ENCODE data around the gene TRAF7.
"Not testable (repeated sequence)": the region's sequence is repeated elsewhere in the genome, so short reads cannot be mapped to it uniquely, and the experiment has no call there.

TRAF7 gene

GRCh38 chr16:2122429-2122828 lies 33.2 kb upstream of the TRAF7 start:
- DNase-seq (ENCODE audit: low read depth, low spot score): no peak

GRCh38 chr16:2122934-2123683 lies 32.5 kb upstream of the TRAF7 start:
- not testable (repeated sequence) for DNase-seq (ENCODE audit: low read depth, low spot score)

- DNase-seq (ENCODE audit: low read depth, low spot score): peak; percentile 39
Observed at GRCh38 chr16:2123706-2124376, 31.7 kb upstream of the TRAF7 start.

- DNase-seq (ENCODE audit: low read depth, low spot score): not testable (repeated sequence)
Observed at GRCh38 chr16:2124377-2124693, 31.2 kb upstream of the TRAF7 start.

GRCh38 chr16:2124694-2125444 lies 30.7 kb upstream of the TRAF7 start:
- DNase-seq (ENCODE audit: low read depth, low spot score): peak; percentile 79

GRCh38 chr16:2125609-2126008 lies 30.0 kb upstream of the TRAF7 start:
- not testable (repeated sequence) for DNase-seq (ENCODE audit: low read depth, low spot score)

GRCh38 chr16:2126161-2126743 lies 29.3 kb upstream of the TRAF7 start:
- peak; percentile 70 for DNase-seq (ENCODE audit: low read depth, low spot score)

- not testable (repeated sequence) for DNase-seq (ENCODE audit: low read depth, low spot score)
Observed at GRCh38 chr16:2126928-2127556, 28.5 kb upstream of the TRAF7 start.

- DNase-seq (ENCODE audit: low read depth, low spot score): peak; percentile 48
Observed at GRCh38 chr16:2127630-2128280, 27.8 kb upstream of the TRAF7 start.

GRCh38 chr16:2129251-2129650 lies 26.3 kb upstream of the TRAF7 start:
- not testable (repeated sequence) for DNase-seq (ENCODE audit: low read depth, low spot score)

GRCh38 chr16:2129890-2130447 lies 25.6 kb upstream of the TRAF7 start:
- not testable (repeated sequence) for DNase-seq (ENCODE audit: low read depth, low spot score)

GRCh38 chr16:2133797-2134196 lies 21.8 kb upstream of the TRAF7 start:
- DNase-seq (ENCODE audit: low read depth, low spot score): not testable (repeated sequence)

- peak; percentile 41 for DNase-seq (ENCODE audit: low read depth, low spot score)
Observed at GRCh38 chr16:2135071-2135470, 20.5 kb upstream of the TRAF7 start.

- peak; percentile 98 for DNase-seq (ENCODE audit: low read depth, low spot score)
Observed at GRCh38 chr16:2135770-2136490, 19.7 kb upstream of the TRAF7 start, which contains the start of gene PKD1. Gene PKD1 (minus strand): TSS chr16:2135898. CDS start chr16:2135689, 209 bp downstream.

GRCh38 chr16:2142942-2143877 lies 12.4 kb upstream of the TRAF7 start:
- DNase-seq (ENCODE audit: low read depth, low spot score): no peak

- DNase-seq (ENCODE audit: low read depth, low spot score): no peak
Observed at GRCh38 chr16:2143878-2144485, 11.6 kb upstream of the TRAF7 start.

- DNase-seq (ENCODE audit: low read depth, low spot score): no peak
Observed at GRCh38 chr16:2145843-2146242, 9.7 kb upstream of the TRAF7 start.

- no peak for DNase-seq (ENCODE audit: low read depth, low spot score)
Observed at GRCh38 chr16:2147378-2147777, 8.2 kb upstream of the TRAF7 start.
